ENCODE results near the gene GPD2. TPM values are rescaled to one million over a fixed set of nuclear protein-coding genes. Genes with fewer than 3 reads are reported as not detected.

GPD2 gene
- total and polyA plus RNA-seq, 2 of the 4 experiments (the other 2 are of a cell fraction): 20.4 to 100 TPM

DNA sequence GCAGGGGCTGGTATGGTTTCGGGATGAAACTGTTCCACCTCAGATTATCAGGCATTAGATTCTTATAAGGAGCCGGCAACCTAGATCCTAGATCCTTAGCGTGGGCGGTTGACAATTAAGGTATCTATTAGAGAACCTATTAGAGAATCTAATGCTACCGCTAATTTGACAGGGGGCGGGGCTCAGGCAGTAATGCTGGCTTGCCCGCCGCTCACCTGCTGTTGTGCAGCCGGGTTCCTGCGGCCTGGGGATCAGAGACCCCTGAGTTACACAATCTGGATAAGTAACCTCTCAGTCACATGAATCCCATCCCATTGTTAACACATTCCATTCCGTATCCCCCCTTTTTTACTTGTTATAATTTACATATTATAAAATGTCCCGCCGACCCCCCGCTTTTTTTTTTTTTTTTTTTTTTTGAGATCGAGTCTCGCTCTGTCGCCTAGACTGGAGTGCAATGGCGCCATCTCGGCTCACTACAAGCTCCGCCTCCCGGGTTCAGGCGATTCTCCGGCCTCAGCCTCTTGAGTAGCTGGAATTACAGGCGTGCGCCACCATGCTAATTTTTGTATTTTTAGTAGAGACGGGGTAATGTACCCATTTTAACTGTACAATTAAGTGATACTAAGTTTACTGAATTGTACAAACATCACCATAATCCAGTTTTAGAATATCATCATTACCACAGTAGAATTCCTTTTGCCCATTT, 42.0 kb upstream of the GPD2 start:
- ChIA-PET POLR2A (ENCODE audit: unreplicated experiment) (interaction anchor here (0.6 kb wide), 1 partner anchor 60 kb away, joined by 4 read pairs; no protein-coding TSS in a partner anchor), CTCF (interaction anchor here (1.0 kb wide), 1 partner anchor 195 kb away, joined by 4 read pairs; no protein-coding TSS in a partner anchor)
- H3K4me2 ChIP-seq (ENCODE audit: low read depth, low read length): no peak overlapping the region
- H3K27me3 ChIP-seq (ENCODE audit: control insufficient read depth, insufficient read depth, low read length): peaks cover 11% of the 10 kb centered on the region
- H3K4me3 ChIP-seq (ENCODE audit: insufficient read depth, low read depth, low read length): no peak overlapping the region
- H4K8ac ChIP-seq (ENCODE audit: low read depth in 2 of 2, low read length in 2 of 2): no peak overlapping the region
- no peak overlapping the region for H4K91ac ChIP-seq (ENCODE audit: insufficient read depth, low read depth, low read length)
- H3K9ac ChIP-seq (ENCODE audit: low read depth, low read length): no peak overlapping the region
- H2BK5ac ChIP-seq (ENCODE audit: low read depth, low read length, poor library complexity, severe bottlenecking): no peak overlapping the region
- H2BK120ac ChIP-seq (ENCODE audit: low read depth, low read length): no peak overlapping the region
- peaks cover 2% of the 10 kb centered on the region; the same call in 1 of the 2 replicates for H3K4me1 ChIP-seq (ENCODE audit: control insufficient read depth, insufficient read depth, low read length)
- BruUV-seq (replicated peaks): no TSS peak
- H3K4ac ChIP-seq (ENCODE audit: low read depth, low read length): no peak overlapping the region
- dilution Hi-C loops (cut with HindIII; ENCODE audit: low sequenced_read_pairs, unreplicated experiment): no loop called here
- H4K20me1 ChIP-seq (ENCODE audit: insufficient read depth, low read length): no peaks in the 10 kb centered on the region
- no peaks in the 10 kb centered on the region for H3K36me3 ChIP-seq (ENCODE audit: control insufficient read depth, insufficient read depth, low read length)
- no peaks in the 10 kb centered on the region for H3K79me1 ChIP-seq (ENCODE audit: low read depth in 1 of 2, low read length in 2 of 2)
- TF ChIP-seq RCOR1 (IDR thresholded peaks at IDR 0.05; ENCODE audit: insufficient replicate concordance, low read length): no peak
- no peak overlapping the region for H3K18ac ChIP-seq (ENCODE audit: low read depth, low read length)
- WGBS, 2 experiments (ENCODE audit: extremely low coverage in 2 of 2, insufficient read length in 1 of 2): 80% methylated on average over 2 of the region's 26 CpGs; no CpG with 5 or more reads in 1 of the 2 experiments
- no peak overlapping the region for H2BK20ac ChIP-seq (ENCODE audit: low read depth, low read length)
- no peak for DNase-seq
- no peak overlapping the region for H3K27ac ChIP-seq (ENCODE audit: insufficient read depth, low read length)
- intact Hi-C loops (cut with micrococcal nuclease): no loop called here
- ATAC-seq (ENCODE audit: low read depth): no peak
- no peak overlapping the region for H2AK9ac ChIP-seq (replicated peaks; ENCODE audit: low read depth, low read length, poor library complexity)
- H2AFZ ChIP-seq (replicated peaks; ENCODE audit: low read length, poor library complexity): no peak overlapping the region
- H2AK5ac ChIP-seq (ENCODE audit: low read depth, low read length): no peak overlapping the region
- no peak overlapping the region for H2BK15ac ChIP-seq (ENCODE audit: low read depth, low read length)
- no peaks in the 10 kb centered on the region for H3K9me3 ChIP-seq (ENCODE audit: control insufficient read depth, insufficient read depth, low read length)
- no peak overlapping the region for H3K14ac ChIP-seq (replicated peaks; ENCODE audit: low read depth, low read length)
- H3K23ac ChIP-seq (ENCODE audit: low read depth, low read length): no peak overlapping the region
- H3K56ac ChIP-seq (ENCODE audit: extremely low read depth, insufficient read depth, low read length): no peak overlapping the region
- in situ Hi-C loops (cut with MboI; ENCODE audit: low sequenced_read_pairs): no loop called here
- no peak overlapping the region for H4K5ac ChIP-seq (ENCODE audit: low read depth, low read length)
- no peaks in the 10 kb centered on the region for H3K9me1 ChIP-seq (ENCODE audit: insufficient read depth, low read length)

All from IMR-90 (cell line).